Suprapubic skin (tissue), 3 donors: ENCODE measurements around the gene XCL2.

Experiments used
- CTCF ChIP-seq, 2 donors: fragments of 200-600 bp in 1 of 2; fragments of 450-650 bp in 1 of 2; sonication (generic) in 1 of 2; IDR thresholded peaks; one replicate each; pipeline ENCODE4 v1.5.1; 2016 to 2019; ENCODE audit warnings: antibody characterized with exemption in 2 of 2, mild to moderate bottlenecking in 1 of 2, moderate library complexity in 1 of 2
- POLR2A ChIP-seq, 2 donors: fragments of 450-650 bp; IDR thresholded peaks; one replicate each; pipeline ENCODE4 v1.6.1; 2017; ENCODE audit warnings: antibody characterized with exemption in 2 of 2, mild to moderate bottlenecking in 2 of 2, moderate library complexity in 2 of 2

GRCh38 chr1:168507828-168508227 lies 36.0 kb downstream of the XCL2 start:
- TF ChIP-seq CTCF (IDR thresholded peaks at IDR 0.05) (no peak), POLR2A (IDR thresholded peaks at IDR 0.05) (no peak)
